Suprapubic skin (tissue), 4 donors: ENCODE measurements around the gene DDX56. TPM values are rescaled to one million over a fixed set of nuclear protein-coding genes. Genes with fewer than 3 reads are reported as not detected.
A peak's percentile ranks its signal among the peaks of the same experiment; 100 is the strongest.

Experiments
- DNase-seq, 2 donors: peaks; one replicate each; pipeline ENCODE4 v3.0.0-alpha.2; 2019; ENCODE audit warnings: low spot score in 2 of 2
- H3K27ac ChIP-seq: fragments of 200-600 bp; sonication (generic); one replicate; pipeline ENCODE4 v1.5.1; 2019
- H3K27me3 ChIP-seq: fragments of 200-600 bp; sonication (generic); one replicate; pipeline ENCODE4 v1.5.1; 2019
- H3K36me3 ChIP-seq: fragments of 200-600 bp; sonication (generic); one replicate; pipeline ENCODE4 v1.5.1; 2019
- H3K4me1 ChIP-seq: fragments of 200-600 bp; sonication (generic); one replicate; pipeline ENCODE4 v1.5.1; 2019
- H3K4me3 ChIP-seq: fragments of 200-600 bp; sonication (generic); one replicate; pipeline ENCODE4 v1.5.1; 2019; ENCODE audit warnings: mild to moderate bottlenecking
- H3K9me3 ChIP-seq: fragments of 200-600 bp; sonication (generic); one replicate; pipeline ENCODE4 v1.5.1; 2019
- CTCF ChIP-seq, 2 donors: fragments of 200-600 bp in 1 of 2; fragments of 450-650 bp in 1 of 2; sonication (generic) in 1 of 2; IDR thresholded peaks; one replicate each; pipeline ENCODE4 v1.5.1; 2016 to 2019; ENCODE audit warnings: antibody characterized with exemption in 2 of 2, mild to moderate bottlenecking in 1 of 2, moderate library complexity in 1 of 2
- EP300 ChIP-seq: sonication (generic); formaldehyde crosslinking; IDR thresholded peaks from one replicate; pipeline ENCODE4 v1.6.1; 2017; ENCODE audit warnings: antibody characterized with exemption
- POLR2A ChIP-seq, 2 donors: fragments of 450-650 bp; IDR thresholded peaks; one replicate each; pipeline ENCODE4 v1.6.1; 2017; ENCODE audit warnings: antibody characterized with exemption in 2 of 2, mild to moderate bottlenecking in 2 of 2, moderate library complexity in 2 of 2
- POLR2AphosphoS5 ChIP-seq, 3 donors: sonication (generic); formaldehyde crosslinking; IDR thresholded peaks; one replicate each; pipeline ENCODE4 v1.6.1; 2017; ENCODE audit warnings: antibody characterized with exemption in 3 of 3
- WGBS: methylation state at CpG from one replicate; pipeline ENCODE4 v1.1.5; 2018; 5-methylcytosine and 5-hydroxymethylcytosine counted together
- total RNA-seq, 4 donors: library from RNA; depleted of rRNA; stranded (reverse); fragments of >200 nt; gene quantifications; one replicate each; pipeline ENCODE4 v1.1.0, GENCODE V29; 2016

Gene DDX56
- total RNA-seq, 4 donors from 2014 or later = 58.3 to 109 (median 69.5) TPM

- DNase-seq = peak in 1 of 2 donors; percentile 12
- Histone ChIP-seq H3K4me1 (peaks cover 62% of the 10 kb centered on the region), H3K4me3 (no peak overlapping the region), H3K36me3 (no peaks in the 10 kb centered on the region), H3K9me3 (no peaks in the 10 kb centered on the region), H3K27me3 (no peaks in the 10 kb centered on the region), H3K27ac (peak overlapping the region; percentile 39)
- no peak for TF ChIP-seq POLR2AphosphoS5 (IDR thresholded peaks at IDR 0.05)
- no peak for TF ChIP-seq POLR2A (IDR thresholded peaks at IDR 0.05)
- TF ChIP-seq EP300 = no peak
- TF ChIP-seq CTCF (IDR thresholded peaks at IDR 0.05) = no peak
- 64% methylated on average over 2 of the region's 2 CpGs for WGBS
Observed at GRCh38 chr7:44615149-44615611, 41.5 kb upstream of the DDX56 start.

GRCh38 chr7:44609829-44610228, 36.1 kb upstream of the DDX56 start:
- Histone ChIP-seq H3K27ac (no peak overlapping the region), H3K27me3 (no peaks in the 10 kb centered on the region), H3K4me1 (peaks cover 51% of the 10 kb centered on the region), H3K9me3 (no peaks in the 10 kb centered on the region), H3K4me3 (no peak overlapping the region), H3K36me3 (no peaks in the 10 kb centered on the region)
- TF ChIP-seq CTCF (IDR thresholded peaks at IDR 0.05) = no peak
- TF ChIP-seq EP300 = no peak
- no peak for TF ChIP-seq POLR2A (IDR thresholded peaks at IDR 0.05)
- no peak for TF ChIP-seq POLR2AphosphoS5 (IDR thresholded peaks at IDR 0.05)
- DNase-seq = no peak
- WGBS = 88% methylated on average over 3 of the region's 3 CpGs

GRCh38 chr7:44608916-44609648, 35.4 kb upstream of the DDX56 start:
- 68% methylated on average over 14 of the region's 14 CpGs for WGBS
- TF ChIP-seq POLR2AphosphoS5 (IDR thresholded peaks at IDR 0.05) (no peak), POLR2A (IDR thresholded peaks at IDR 0.05) (no peak), EP300 (no peak), CTCF (IDR thresholded peaks at IDR 0.05) (no peak)
- peak overlapping the region; percentile 20 for H3K27ac ChIP-seq

GRCh38 chr7:44607141-44608068, 33.7 kb upstream of the DDX56 start:
- Histone ChIP-seq H3K27me3 (no peaks in the 10 kb centered on the region), H3K27ac (peak overlapping the region; percentile 99), H3K36me3 (no peaks in the 10 kb centered on the region), H3K4me1 (peaks cover 38% of the 10 kb centered on the region), H3K9me3 (no peaks in the 10 kb centered on the region), H3K4me3 (peak overlapping the region; percentile 81)
- 51% methylated on average over 30 of the region's 35 CpGs for WGBS
- no peak for TF ChIP-seq POLR2A (IDR thresholded peaks at IDR 0.05)
- TF ChIP-seq POLR2AphosphoS5 (IDR thresholded peaks at IDR 0.05) = peak in 1 of 3 donors; percentile 11
- no peak for TF ChIP-seq CTCF (IDR thresholded peaks at IDR 0.05)
- DNase-seq = peak in 1 of 2 donors; percentile 13

More at GRCh38 chr7:44608916-44609648, 35.4 kb upstream of the DDX56 start:
- Histone ChIP-seq H3K4me3 (no peak overlapping the region), H3K27me3 (no peaks in the 10 kb centered on the region), H3K4me1 (peaks cover 44% of the 10 kb centered on the region), H3K9me3 (no peaks in the 10 kb centered on the region), H3K36me3 (no peaks in the 10 kb centered on the region)
- DNase-seq = peak in 1 of 2 donors; percentile 28
